ENCODE results near the gene ZNF638. TPM values are rescaled to one million over a fixed set of nuclear protein-coding genes. Genes with fewer than 3 reads are reported as not detected.

Gene ZNF638
- total and polyA plus RNA-seq, 2 of the 8 experiments (the other 6 are each of a cell fraction or from before 2014, with no cell fraction given): 45.3 to 143 TPM

- H3K79me2 ChIP-seq (ENCODE audit: control insufficient read depth in 1 of 2, insufficient read depth in 2 of 2, low read length in 2 of 2): no peaks in the 10 kb centered on the region
- H4K5ac ChIP-seq (ENCODE audit: insufficient read length, low read depth, low read length): no peak overlapping the region
- H3K9me3 ChIP-seq (ENCODE audit: insufficient read depth in 2 of 2, low read depth in 1 of 2, low read length in 1 of 2): peaks cover 0 to 2% of the 10 kb centered on the region in 2 experiments; a peak in 1 of 4 replicates
- no peak overlapping the region for H3K23ac ChIP-seq (ENCODE audit: insufficient read length)
- DNase-seq (ENCODE audit: low read depth in 1 of 2, low spot score in 2 of 2): no peak
- no peak overlapping the region for H3K14ac ChIP-seq (ENCODE audit: insufficient read length)
- no peak overlapping the region for H2BK120ac ChIP-seq (replicated peaks; ENCODE audit: low read depth, low read length)
- no peak overlapping the region for H4K8ac ChIP-seq (ENCODE audit: extremely low read depth, insufficient read depth, low read length)
- ChIA-PET CTCF (ENCODE audit: partially characterized antibody) (no interaction called here), POLR2A (ENCODE audit: partially characterized antibody) (interaction anchor here (1.7 kb wide), 1 partner anchor 8 kb away, joined by 4 read pairs; no protein-coding TSS in a partner anchor)
- H3K4me2 ChIP-seq (ENCODE audit: insufficient read depth in 1 of 2, low read depth in 2 of 2, low read length in 2 of 2): no peak overlapping the region
- H2BK15ac ChIP-seq (ENCODE audit: low read length): no peak overlapping the region
- H2BK20ac ChIP-seq (ENCODE audit: low read length): no peak overlapping the region
- H3K23me2 ChIP-seq (ENCODE audit: low read depth, low read length): no peaks in the 10 kb centered on the region
- no peak overlapping the region for H3K4me3 ChIP-seq (ENCODE audit: extremely low read depth in 1 of 4, insufficient read depth in 2 of 4, low read depth in 3 of 4, low read length in 4 of 4)
- no peak overlapping the region for H3K9ac ChIP-seq (replicated peaks in 1 of 4; ENCODE audit: extremely low read depth in 1 of 4, low read depth in 3 of 4, low read length in 3 of 4)
- no peak for FAIRE-seq
- no peak overlapping the region for H4K91ac ChIP-seq (replicated peaks; ENCODE audit: insufficient read length, low read length)
- H3K36me3 ChIP-seq (ENCODE audit: control insufficient read depth in 2 of 4, insufficient read depth in 4 of 4, low read length in 3 of 4): peaks cover 14 to 63% (median 36%) of the 10 kb centered on the region in 4 experiments
- no peak for TF ChIP-seq ATF2 (IDR thresholded peaks at IDR 0.05; ENCODE audit: low read length)
- no peak for TF ChIP-seq ZNF274 (IDR thresholded peaks at IDR 0.05; ENCODE audit: borderline replicate concordance, extremely low read depth, low read length)
- no peak for TF ChIP-seq CEBPB (IDR thresholded peaks at IDR 0.05; ENCODE audit: low read depth, low read length)
- no peak for TF ChIP-seq CREB1 (IDR thresholded peaks at IDR 0.05)
- no peak for TF ChIP-seq SP4 (IDR thresholded peaks at IDR 0.05; ENCODE audit: low read length)
- no peak for TF ChIP-seq TAF7 (optimal IDR thresholded peaks at IDR 0.05; ENCODE audit: borderline replicate concordance, low read depth, low read length)
- TF ChIP-seq TAF1 (IDR thresholded peaks at IDR 0.05; ENCODE audit: low read depth, low read length): no peak
- TF ChIP-seq RNF2 (IDR thresholded peaks at IDR 0.05; ENCODE audit: borderline replicate concordance, low read depth, low read length, missing control alignments, poor library complexity, severe bottlenecking): no peak
- TF ChIP-seq JUND (IDR thresholded peaks at IDR 0.05; ENCODE audit: low read length): no peak
- no peak for TF ChIP-seq PHF8 (conservative IDR thresholded peaks at IDR 0.05; ENCODE audit: low read depth, low read length)
- no peak for TF ChIP-seq KDM4A (IDR thresholded peaks at IDR 0.05; ENCODE audit: low read depth, low read length, severe bottlenecking)
- TF ChIP-seq KDM1A (IDR thresholded peaks at IDR 0.05; ENCODE audit: borderline replicate concordance, low read length): no peak
- no peak overlapping the region for H2BK5ac ChIP-seq (ENCODE audit: low read depth, low read length)
- H3K27ac ChIP-seq (ENCODE audit: low read depth, low read length): no peak overlapping the region
- H3K27me3 ChIP-seq (replicated peaks in 1 of 4; ENCODE audit: control insufficient read depth in 3 of 4, extremely low read depth in 1 of 4, insufficient read depth in 3 of 4, low read length in 3 of 4): no peaks in the 10 kb centered on the region
- no peak overlapping the region for H2AK5ac ChIP-seq (ENCODE audit: low read depth, low read length)
- no peak overlapping the region for H3K4ac ChIP-seq (replicated peaks; ENCODE audit: insufficient read length, low read depth, low read length)
- no peak overlapping the region for H2AFZ ChIP-seq (ENCODE audit: low read length)
- WGBS, 2 experiments (ENCODE audit: extremely low coverage in 1 of 2, insufficient coverage in 1 of 2, insufficient read length in 1 of 2, insufficient replicate concordance in 2 of 2, low coverage in 1 of 2, low lambda C conversion rate in 2 of 2, missing lambda C conversion rate in 1 of 2): 96% methylated on average over 8 of the region's 8 CpGs; no CpG with 5 or more reads in 1 of the 2 experiments
- H3K4me1 ChIP-seq (replicated peaks in 1 of 4; ENCODE audit: control insufficient read depth in 3 of 4, insufficient read depth in 4 of 4, low read length in 3 of 4): no peaks in the 10 kb centered on the region
- H3K56ac ChIP-seq (replicated peaks; ENCODE audit: insufficient read length, low read depth, low read length): no peak overlapping the region
- no peak overlapping the region for H3K18ac ChIP-seq (ENCODE audit: extremely low read depth, low read length)
- H2BK12ac ChIP-seq (ENCODE audit: low read depth, low read length): no peak overlapping the region
- H3K79me1 ChIP-seq (ENCODE audit: low read depth, low read length): no peaks in the 10 kb centered on the region
- no peaks in the 10 kb centered on the region for H4K20me1 ChIP-seq (replicated peaks in 1 of 2; ENCODE audit: control insufficient read depth in 1 of 2, insufficient read depth in 2 of 2, low read length in 2 of 2)
Measured at GRCh38 chr2:71393216-71393615, 61.6 kb downstream of the ZNF638 start.

All from H1 (cell line).